HepG2 (cell line): Measurements from ENCODE around the gene PDZD7. TPM values are rescaled to one million over a fixed set of nuclear protein-coding genes. Genes with fewer than 3 reads are reported as not detected.
A peak's percentile ranks its signal among the peaks of the same experiment; 100 is the strongest.

Source experiments
- ARNTL ChIP-seq: sonication (generic); formaldehyde crosslinking; IDR thresholded peaks from 2 replicates; pipeline ENCODE4 v1.4.0; 2020; ENCODE audit warnings: mild to moderate bottlenecking, missing genetic modification reagents
- ASH2L ChIP-seq: fragments of 300-600, 200-600 bp; sonication (generic); IDR thresholded peaks from 2 replicates; pipeline ENCODE4 v1.7.0; 2017; ENCODE audit warnings: low read depth, mild to moderate bottlenecking, moderate library complexity, mixed read lengths, low read length; ENCODE audit not compliant: insufficient read length
- HNRNPL ChIP-seq: fragments of 200-400 bp; formaldehyde crosslinking; IDR thresholded peaks from 2 replicates; pipeline ENCODE4 v1.6.1; 2017; ENCODE audit warnings: mild to moderate bottlenecking, low read depth, low read length
- KDM3A ChIP-seq: IDR thresholded peaks from 2 replicates; pipeline ENCODE4 v1.6.1; 2018; ENCODE audit warnings: low read depth, missing compliant biosample characterization
- MED1 ChIP-seq: sonication (generic); formaldehyde crosslinking; IDR thresholded peaks from 2 replicates; pipeline ENCODE4 v1.4.0; 2020; ENCODE audit warnings: missing genetic modification reagents
- ZBTB21 ChIP-seq: sonication (generic); formaldehyde crosslinking; IDR thresholded peaks from 2 replicates; pipeline ENCODE4 v1.4.0; 2020; ENCODE audit warnings: missing genetic modification reagents
- ZNF816 ChIP-seq: sonication (generic); formaldehyde crosslinking; IDR thresholded peaks from 2 replicates; pipeline ENCODE4 v1.8.0; 2022; ENCODE audit warnings: missing genetic modification reagents, mild to moderate bottlenecking, borderline replicate concordance
- polyA plus RNA-seq, 8 experiments: library from polyadenylated mRNA; depleted of rRNA in 3 of 8; stranded (reverse) in 7 of 8; unstranded in 1 of 8; fragments of >200 nt; fragmentation: Illumina TruSeq in 4 of 8; extraction: Trizol in 4 of 8; gene quantifications; 2 replicates each; pipeline versions ENCODE4 v1.2.1 to v1.2.3, GENCODE V29; 2011 to 2016; ENCODE audit warnings: low read depth in 4 of 8, missing spikeins in 1 of 8, mixed read lengths in 1 of 8; ENCODE audit not compliant: insufficient read depth in 1 of 8
- total RNA-seq, 5 experiments: library from RNA; depleted of rRNA; stranded (reverse); fragments of >200 nt; fragmentation: Illumina TruSeq; extraction: Trizol; gene quantifications; 2 replicates each; pipeline ENCODE4 v1.2.3, GENCODE V29; 2016; ENCODE audit warnings: low read depth in 1 of 5
- TF ChIP-seq, protein P1 (sequence below): sonication (generic); formaldehyde crosslinking; IDR thresholded peaks from 2 replicates; pipeline ENCODE4 v1.8.0; 2022; ENCODE audit warnings: missing genetic modification reagents, mild to moderate bottlenecking, inconsistent platforms, borderline replicate concordance
- TF ChIP-seq, protein P2 (sequence below): IDR thresholded peaks from 2 replicates; pipeline ENCODE4 v1.6.1; 2016; ENCODE audit warnings: missing genetic modification reagents, missing compliant biosample characterization
- TF ChIP-seq, protein P3 (sequence below): sonication (generic); formaldehyde crosslinking; IDR thresholded peaks from 2 replicates; pipeline ENCODE4 v1.5.0; 2020; ENCODE audit warnings: missing genetic modification reagents
- TF ChIP-seq, protein P4 (sequence below): sonication (generic); formaldehyde crosslinking; IDR thresholded peaks from 2 replicates; pipeline ENCODE4 v1.4.0; 2020; ENCODE audit warnings: missing genetic modification reagents, low read depth, mild to moderate bottlenecking, borderline replicate concordance
- TF ChIP-seq, protein P5 (sequence below): sonication (generic); formaldehyde crosslinking; IDR thresholded peaks from 2 replicates; pipeline ENCODE4 v1.4.0; 2020; ENCODE audit warnings: mild to moderate bottlenecking, missing genetic modification reagents
- TF ChIP-seq, protein P6 (sequence below): sonication (generic); formaldehyde crosslinking; IDR thresholded peaks from 2 replicates; pipeline ENCODE4 v1.5.1; 2020; ENCODE audit warnings: mild to moderate bottlenecking, missing genetic modification reagents, moderate library complexity

PDZD7 gene
- total and polyA plus RNA-seq, 2 of the 13 experiments (the other 11 are each of a cell fraction or from before 2014, with no cell fraction given): 0.58 to 0.73 TPM

DNA sequence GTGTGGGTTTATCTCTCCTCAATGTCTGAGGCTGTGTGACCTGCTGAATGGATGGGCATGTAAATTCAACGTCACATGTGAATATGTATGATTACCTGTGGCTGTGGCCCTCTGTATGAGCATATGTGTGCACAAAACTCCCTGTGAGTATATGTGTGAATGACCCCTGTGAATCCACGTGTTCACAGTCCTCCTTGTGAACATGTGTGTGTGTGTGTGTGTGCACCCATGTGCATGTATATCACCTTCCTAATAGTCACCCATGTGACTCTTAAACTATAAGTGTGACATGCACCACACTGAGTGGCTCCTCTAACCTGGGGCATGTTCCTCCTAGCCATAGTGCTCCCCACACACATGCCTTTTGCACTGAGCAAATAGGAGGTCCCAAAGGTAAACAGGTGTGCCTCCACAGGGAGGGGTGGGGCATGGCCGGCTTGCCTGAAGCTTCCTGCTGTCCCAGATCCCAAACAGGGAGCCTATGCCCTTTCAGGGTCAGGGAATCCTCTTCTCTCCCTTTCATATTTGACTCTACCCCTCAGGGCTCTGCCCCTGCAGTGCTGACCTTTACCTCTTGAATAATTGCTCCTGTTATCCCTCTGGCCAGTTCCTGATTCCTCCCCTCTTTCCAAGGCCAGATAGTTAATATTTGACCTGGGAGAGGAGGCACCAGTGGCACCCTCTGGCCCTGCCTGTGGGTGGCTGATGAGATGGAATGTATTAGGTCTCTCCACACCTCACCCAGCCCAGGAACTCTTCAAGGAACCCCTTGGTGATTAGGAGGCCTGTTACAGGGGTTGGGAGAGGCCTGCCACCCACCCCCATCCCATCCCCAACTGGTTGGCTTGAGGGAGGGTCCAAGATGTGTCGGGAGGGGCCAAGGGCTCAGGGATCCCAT is 59.8 kb downstream of the PDZD7 start (continued):
- TF ChIP-seq ARNTL (CRISPR knock-in tag) (peak; percentile 91), ASH2L (peak; percentile 68), KDM3A (CRISPR knock-in tag) (0 out of 2 replicates have a peak, but pooled peaks have one; percentile 70), MED1 (peak; percentile 96), ZNF816 (CRISPR knock-in tag) (0 out of 2 replicates have a peak, but pooled peaks have one; percentile 49), ZBTB21 (CRISPR knock-in tag) (peak; percentile 42; the same call in 1 of the 2 replicates), HNRNPL (peak; percentile 19; the same call in 1 of the 2 replicates)
- TF ChIP-seq, protein P1, sequence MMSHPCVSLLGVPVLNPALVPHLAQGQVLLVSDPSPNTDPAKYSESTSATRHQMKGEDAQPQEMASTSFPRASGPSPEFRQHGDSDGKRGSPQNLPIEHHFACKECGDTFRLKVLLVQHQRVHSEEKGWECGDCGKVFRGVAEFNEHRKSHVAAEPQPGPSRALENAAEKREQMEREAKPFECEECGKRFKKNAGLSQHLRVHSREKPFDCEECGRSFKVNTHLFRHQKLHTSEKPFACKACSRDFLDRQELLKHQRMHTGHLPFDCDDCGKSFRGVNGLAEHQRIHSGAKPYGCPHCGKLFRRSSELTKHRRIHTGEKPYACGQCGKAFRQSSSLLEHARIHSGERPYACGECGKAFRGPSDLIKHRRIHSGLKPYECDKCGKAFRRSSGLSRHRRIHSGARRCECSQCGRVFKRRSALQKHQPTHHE (CRISPR knock-in tag): no peak; the same call in 1 of the 2 replicates
- TF ChIP-seq, protein P2, sequence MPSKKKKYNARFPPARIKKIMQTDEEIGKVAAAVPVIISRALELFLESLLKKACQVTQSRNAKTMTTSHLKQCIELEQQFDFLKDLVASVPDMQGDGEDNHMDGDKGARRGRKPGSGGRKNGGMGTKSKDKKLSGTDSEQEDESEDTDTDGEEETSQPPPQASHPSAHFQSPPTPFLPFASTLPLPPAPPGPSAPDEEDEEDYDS (CRISPR knock-in tag): peak; percentile 84
- TF ChIP-seq, protein P3, sequence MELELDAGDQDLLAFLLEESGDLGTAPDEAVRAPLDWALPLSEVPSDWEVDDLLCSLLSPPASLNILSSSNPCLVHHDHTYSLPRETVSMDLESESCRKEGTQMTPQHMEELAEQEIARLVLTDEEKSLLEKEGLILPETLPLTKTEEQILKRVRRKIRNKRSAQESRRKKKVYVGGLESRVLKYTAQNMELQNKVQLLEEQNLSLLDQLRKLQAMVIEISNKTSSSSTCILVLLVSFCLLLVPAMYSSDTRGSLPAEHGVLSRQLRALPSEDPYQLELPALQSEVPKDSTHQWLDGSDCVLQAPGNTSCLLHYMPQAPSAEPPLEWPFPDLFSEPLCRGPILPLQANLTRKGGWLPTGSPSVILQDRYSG (CRISPR knock-in tag): no peak
- TF ChIP-seq, protein P4, sequence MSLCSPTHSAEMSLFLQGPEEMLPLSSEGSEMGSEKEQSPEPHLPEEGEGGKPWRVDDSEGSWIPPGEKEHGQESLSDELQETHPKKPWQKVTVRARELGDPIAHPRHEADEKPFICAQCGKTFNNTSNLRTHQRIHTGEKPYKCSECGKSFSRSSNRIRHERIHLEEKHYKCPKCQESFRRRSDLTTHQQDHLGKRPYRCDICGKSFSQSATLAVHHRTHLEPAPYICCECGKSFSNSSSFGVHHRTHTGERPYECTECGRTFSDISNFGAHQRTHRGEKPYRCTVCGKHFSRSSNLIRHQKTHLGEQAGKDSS (CRISPR knock-in tag): no peak
- TF ChIP-seq, protein P5, sequence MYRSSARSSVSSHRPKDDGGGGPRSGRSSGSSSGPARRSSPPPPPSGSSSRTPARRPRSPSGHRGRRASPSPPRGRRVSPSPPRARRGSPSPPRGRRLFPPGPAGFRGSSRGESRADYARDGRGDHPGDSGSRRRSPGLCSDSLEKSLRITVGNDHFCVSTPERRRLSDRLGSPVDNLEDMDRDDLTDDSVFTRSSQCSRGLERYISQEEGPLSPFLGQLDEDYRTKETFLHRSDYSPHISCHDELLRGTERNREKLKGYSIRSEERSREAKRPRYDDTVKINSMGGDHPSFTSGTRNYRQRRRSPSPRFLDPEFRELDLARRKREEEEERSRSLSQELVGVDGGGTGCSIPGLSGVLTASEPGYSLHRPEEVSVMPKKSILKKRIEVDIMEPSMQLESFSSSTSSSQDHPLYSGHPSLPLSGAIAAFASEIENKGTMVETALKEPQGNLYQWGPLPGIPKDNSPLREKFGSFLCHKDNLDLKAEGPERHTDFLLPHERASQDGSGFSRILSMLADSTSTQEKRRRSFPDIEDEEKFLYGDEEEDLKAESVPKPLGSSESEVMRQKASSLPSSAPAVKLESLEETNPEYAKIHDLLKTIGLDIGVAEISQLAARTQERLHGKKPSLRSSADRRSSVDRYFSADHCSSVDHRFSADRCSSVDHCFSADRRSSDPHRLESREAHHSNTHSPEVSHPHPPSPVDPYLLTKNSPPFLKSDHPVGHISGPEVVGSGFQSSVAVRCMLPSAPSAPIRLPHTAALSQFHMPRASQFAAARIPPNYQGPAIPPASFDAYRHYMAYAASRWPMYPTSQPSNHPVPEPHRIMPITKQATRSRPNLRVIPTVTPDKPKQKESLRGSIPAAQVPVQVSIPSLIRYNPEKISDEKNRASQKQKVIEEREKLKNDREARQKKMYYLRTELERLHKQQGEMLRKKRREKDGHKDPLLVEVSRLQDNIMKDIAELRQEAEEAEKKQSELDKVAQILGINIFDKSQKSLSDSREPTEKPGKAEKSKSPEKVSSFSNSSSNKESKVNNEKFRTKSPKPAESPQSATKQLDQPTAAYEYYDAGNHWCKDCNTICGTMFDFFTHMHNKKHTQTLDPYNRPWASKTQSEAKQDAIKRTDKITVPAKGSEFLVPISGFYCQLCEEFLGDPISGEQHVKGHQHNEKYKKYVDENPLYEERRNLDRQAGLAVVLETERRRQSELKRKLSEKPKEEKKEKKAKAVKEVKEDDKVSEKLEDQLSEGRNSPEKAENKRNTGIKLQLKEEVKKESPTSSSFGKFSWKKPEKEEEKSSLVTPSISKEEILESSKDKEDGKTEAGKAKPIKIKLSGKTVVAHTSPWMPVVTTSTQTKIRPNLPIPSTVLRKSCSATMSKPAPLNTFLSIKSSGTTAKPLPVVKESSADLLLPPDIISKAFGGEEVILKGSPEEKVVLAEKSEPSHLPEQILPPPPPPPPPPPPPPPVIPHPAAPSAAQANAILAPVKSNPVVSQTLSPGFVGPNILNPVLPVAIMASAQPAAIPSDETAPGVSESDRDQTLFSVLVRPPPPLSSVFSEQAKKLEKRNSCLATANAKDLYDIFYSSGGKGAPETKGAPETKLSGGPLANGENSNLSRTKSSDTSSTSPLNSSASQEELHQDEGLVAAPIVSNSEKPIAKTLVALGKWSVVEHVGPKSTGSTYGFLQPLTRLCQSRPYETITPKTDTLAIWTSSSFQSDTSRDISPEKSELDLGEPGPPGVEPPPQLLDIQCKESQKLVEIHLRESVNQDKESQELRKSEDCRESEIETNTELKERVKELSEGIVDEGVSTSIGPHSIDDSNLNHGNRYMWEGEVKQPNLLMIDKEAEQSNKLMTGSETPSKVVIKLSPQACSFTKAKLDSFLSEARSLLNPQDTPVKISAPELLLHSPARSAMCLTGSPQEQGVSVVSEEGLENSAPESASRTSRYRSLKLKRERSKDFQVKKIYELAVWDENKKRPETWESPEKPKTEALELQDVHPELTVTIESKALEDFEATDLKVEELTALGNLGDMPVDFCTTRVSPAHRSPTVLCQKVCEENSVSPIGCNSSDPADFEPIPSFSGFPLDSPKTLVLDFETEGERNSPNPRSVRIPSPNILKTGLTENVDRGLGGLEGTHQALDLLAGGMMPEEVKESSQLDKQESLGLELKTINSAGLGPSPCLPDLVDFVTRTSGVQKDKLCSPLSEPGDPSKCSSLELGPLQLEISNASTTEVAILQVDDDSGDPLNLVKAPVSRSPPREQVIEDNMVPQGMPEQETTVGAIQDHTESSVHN (CRISPR knock-in tag): no peak
- TF ChIP-seq, protein P6, sequence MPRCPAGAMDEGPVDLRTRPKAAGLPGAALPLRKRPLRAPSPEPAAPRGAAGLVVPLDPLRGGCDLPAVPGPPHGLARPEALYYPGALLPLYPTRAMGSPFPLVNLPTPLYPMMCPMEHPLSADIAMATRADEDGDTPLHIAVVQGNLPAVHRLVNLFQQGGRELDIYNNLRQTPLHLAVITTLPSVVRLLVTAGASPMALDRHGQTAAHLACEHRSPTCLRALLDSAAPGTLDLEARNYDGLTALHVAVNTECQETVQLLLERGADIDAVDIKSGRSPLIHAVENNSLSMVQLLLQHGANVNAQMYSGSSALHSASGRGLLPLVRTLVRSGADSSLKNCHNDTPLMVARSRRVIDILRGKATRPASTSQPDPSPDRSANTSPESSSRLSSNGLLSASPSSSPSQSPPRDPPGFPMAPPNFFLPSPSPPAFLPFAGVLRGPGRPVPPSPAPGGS: 0 out of 2 replicates have a peak, but pooled peaks have one; percentile 75
